Effector CD4-positive, alpha-beta T cell (primary cell): Measurements from ENCODE around the gene NOX5. TPM values are rescaled to one million over a fixed set of nuclear protein-coding genes. Genes with fewer than 3 reads are reported as not detected.
"Not testable (repeated sequence)": the region's sequence is repeated elsewhere in the genome, so short reads cannot be mapped to it uniquely, and the experiment has no call there.

Experiments
- DNase-seq: peaks from one replicate; pipeline ENCODE4 v3.0.0-alpha.2; 2020
- total RNA-seq: gene quantifications from one replicate; lab custom pipeline; 2026; lab: John Stamatoyannopoulos, UW

NOX5 gene
- not detected for total RNA-seq

- no peak for DNase-seq
Observed at GRCh38 chr15:69014454-69014853, at the start of gene NOX5. TSS of gene NOX5 (plus strand) at chr15:69014695. CDS start at chr15:69014736, 41 bp downstream.

- DNase-seq, result no peak
Observed at GRCh38 chr15:68966996-68967395, 47.5 kb upstream of the NOX5 start.

- no peak for DNase-seq
Observed at GRCh38 chr15:68967948-68968347, 46.5 kb upstream of the NOX5 start.

GRCh38 chr15:68969298-68969697 is 45.2 kb upstream of the NOX5 start:
- no peak for DNase-seq

GRCh38 chr15:68972201-68973065 is 42.1 kb upstream of the NOX5 start:
- DNase-seq, result no peak

GRCh38 chr15:68975651-68976160 is 38.8 kb upstream of the NOX5 start:
- DNase-seq, result not testable (repeated sequence)

GRCh38 chr15:68977426-68977825 is 37.1 kb upstream of the NOX5 start:
- DNase-seq, result not testable (repeated sequence)

- no peak for DNase-seq
Observed at GRCh38 chr15:68979006-68979405, 35.5 kb upstream of the NOX5 start.

GRCh38 chr15:68979816-68980215 is 34.7 kb upstream of the NOX5 start:
- DNase-seq, result no peak

GRCh38 chr15:68980786-68981185 is 33.7 kb upstream of the NOX5 start:
- no peak for DNase-seq

GRCh38 chr15:68981941-68982340 is 32.6 kb upstream of the NOX5 start:
- DNase-seq, result no peak

- DNase-seq, result no peak
Observed at GRCh38 chr15:68982976-68983563, 31.4 kb upstream of the NOX5 start.

GRCh38 chr15:68983961-68984481 is 30.5 kb upstream of the NOX5 start:
- DNase-seq, result no peak

- no peak for DNase-seq
Observed at GRCh38 chr15:68984586-68984985, 29.9 kb upstream of the NOX5 start.

GRCh38 chr15:68985361-68985891 is 29.1 kb upstream of the NOX5 start:
- no peak for DNase-seq

GRCh38 chr15:68986322-68986721 is 28.2 kb upstream of the NOX5 start:
- DNase-seq, result no peak

GRCh38 chr15:68987120-68987519 is 27.4 kb upstream of the NOX5 start:
- no peak for DNase-seq

- no peak for DNase-seq
Observed at GRCh38 chr15:68987676-68988075, 26.8 kb upstream of the NOX5 start.

- DNase-seq, result no peak
Observed at GRCh38 chr15:68989541-68990230, 24.8 kb upstream of the NOX5 start.

- no peak for DNase-seq
Observed at GRCh38 chr15:68990231-68990991, 24.1 kb upstream of the NOX5 start.

GRCh38 chr15:68990992-68991500 is 23.4 kb upstream of the NOX5 start:
- DNase-seq, result no peak

- DNase-seq, result no peak
Observed at GRCh38 chr15:68991723-68992122, 22.8 kb upstream of the NOX5 start.
